IMR-90 (cell line): Measurements from ENCODE around the gene RGMB.

Experiments
- BHLHE40 ChIP-seq: fragments of 150-350 bp; IDR thresholded peaks from 2 replicates; pipeline ENCODE4 v1.6.1; 2016; ENCODE audit warnings: mild to moderate bottlenecking, low read depth, low read length
- CTCF ChIP-seq: conservative IDR thresholded peaks from 2 replicates; pipeline ENCODE4 v1.5.1; 2012; ENCODE audit warnings: mild to moderate bottlenecking, low read depth, low read length, improper control_type of control experiment
- RAD21 ChIP-seq: IDR thresholded peaks from 2 replicates; pipeline ENCODE4 v1.6.1; 2012; ENCODE audit warnings: low read length, improper control_type of control experiment

GRCh38 chr5:98768960-98769209 is 4.6 kb upstream of the RGMB start:
- TF ChIP-seq CTCF (no peak), RAD21 (no peak), BHLHE40 (no peak)
